Hippocampal formation (tissue), 2 donors: ENCODE results near the gene ADGRD1.
"Not testable (repeated sequence)": the region's sequence is repeated elsewhere in the genome, so short reads cannot be mapped to it uniquely, and the experiment has no call there.

Source experiments
- DNase-seq, 2 donors: peaks; one replicate each; lab custom pipeline; 2025; lab: John Stamatoyannopoulos, UW

Gene ADGRD1

DNA sequence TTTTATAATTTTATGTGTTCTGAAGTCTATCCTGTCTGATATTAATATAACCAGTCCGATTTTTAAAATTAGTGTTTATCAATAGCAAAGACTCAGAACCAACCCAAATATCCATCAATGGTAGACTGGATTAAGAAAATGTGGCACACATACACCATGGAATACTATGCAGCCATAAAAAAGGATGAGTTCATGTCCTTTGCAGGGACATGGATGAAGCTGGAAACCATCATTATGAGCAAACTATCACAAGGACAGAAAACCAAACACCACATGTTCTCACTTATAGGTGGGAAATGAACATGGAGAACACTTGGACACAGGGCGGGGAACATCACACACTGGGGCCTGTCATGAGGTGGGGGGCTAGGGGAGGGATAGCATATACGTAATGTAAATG lies 16.2 kb upstream of the ADGRD1 start:
- DNase-seq, result not testable (repeated sequence)

DNA sequence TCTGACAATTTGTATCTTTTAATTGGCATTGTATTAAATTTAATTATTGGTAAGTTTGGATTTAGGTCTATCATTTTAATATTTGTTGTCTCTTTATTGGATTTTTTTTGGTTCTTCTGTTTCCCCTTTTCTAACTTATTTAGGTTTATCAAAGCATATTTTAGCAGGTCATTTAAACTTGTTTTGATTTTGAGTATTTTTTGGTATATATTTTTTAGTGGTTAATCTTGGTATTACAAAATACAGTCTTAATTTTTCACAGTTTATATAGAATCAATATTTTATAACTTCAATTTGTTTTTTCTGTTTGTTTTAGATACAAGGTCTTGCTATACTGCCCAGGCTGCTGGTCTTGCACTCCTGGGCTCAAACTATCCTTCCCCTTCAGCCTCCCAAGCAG lies 15.5 kb upstream of the ADGRD1 start:
- no peak for DNase-seq

DNA sequence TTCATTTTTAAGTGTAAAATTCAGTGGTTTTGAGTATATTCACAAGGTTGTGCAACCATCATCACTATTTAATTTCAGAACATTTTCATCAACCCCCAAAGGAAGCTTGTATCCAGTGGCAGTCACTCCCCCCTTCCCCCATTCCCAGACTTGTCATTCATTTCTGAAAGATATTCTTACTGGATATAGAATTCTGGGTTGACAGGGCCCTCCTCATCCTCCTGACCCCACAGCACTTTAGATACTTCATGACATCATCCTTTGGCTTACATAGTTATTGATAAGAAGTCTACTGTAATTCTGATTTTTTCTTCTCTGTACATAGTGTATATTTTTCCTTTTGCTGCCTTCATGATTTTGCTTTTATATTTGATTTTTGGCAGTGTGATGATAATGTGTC lies 8.8 kb upstream of the ADGRD1 start:
- no peak for DNase-seq

DNA sequence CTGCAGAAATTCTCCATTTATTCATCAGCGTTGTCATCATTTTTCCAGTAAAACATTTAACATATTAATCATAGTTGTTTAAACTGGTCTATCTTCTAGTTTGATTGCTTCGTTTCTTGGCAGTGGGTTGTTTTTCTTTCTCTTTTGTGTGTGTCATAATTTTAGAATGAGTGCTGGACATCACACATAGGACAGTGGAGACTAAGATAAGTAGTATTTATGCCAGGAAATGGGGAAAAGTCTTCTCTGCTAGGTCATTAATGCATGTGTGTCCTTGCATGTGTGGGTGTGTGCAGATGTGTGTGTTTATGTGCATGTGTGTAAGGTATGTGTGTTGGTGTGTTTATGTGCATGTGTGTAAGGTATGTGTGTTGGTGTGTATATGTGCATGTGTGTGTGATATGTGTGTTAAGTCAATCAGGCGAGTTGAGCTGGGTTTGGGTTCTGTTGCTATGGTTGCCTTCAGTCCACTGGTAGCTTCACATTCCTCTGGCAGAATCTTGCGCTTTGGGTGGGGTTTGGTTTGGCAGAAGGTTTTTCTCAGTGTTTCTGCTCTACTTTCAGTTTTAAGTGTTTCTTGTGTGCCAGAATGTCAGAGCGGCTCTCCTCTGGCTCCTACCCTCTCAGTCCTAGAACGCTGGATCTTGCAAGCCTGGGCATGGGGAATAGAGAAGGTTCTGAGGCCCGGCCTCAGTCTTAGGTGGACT lies 7.8 kb upstream of the ADGRD1 start:
- no peak for DNase-seq

DNA sequence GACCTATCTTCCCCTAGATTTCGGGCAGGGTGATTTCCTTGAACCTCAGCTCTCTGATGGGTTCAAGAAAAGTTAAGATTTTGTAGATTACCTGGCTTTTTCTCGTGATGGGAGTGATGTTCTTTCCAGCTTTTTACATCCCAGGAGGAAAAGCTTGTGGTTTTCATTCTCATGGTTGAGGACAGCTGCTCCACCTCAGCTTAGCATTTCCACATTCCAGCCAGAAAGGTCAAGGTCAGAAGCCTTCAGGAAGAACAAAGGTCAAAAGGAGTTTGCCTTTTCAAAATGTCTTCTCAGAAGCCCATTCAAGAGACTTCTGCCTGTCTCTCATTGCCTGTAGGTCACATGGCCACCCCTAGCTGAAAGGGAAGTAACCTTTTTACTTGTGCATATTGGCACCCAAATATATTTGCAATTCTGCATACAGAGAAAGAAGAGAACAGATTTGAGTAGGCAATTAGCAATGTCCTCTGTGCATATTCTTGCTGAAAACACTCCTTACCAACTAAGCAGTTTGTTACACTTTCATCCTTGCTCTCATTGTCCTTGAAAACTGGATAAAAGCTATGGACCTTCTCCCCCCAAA lies 6.6 kb upstream of the ADGRD1 start:
- DNase-seq, result no peak

DNA sequence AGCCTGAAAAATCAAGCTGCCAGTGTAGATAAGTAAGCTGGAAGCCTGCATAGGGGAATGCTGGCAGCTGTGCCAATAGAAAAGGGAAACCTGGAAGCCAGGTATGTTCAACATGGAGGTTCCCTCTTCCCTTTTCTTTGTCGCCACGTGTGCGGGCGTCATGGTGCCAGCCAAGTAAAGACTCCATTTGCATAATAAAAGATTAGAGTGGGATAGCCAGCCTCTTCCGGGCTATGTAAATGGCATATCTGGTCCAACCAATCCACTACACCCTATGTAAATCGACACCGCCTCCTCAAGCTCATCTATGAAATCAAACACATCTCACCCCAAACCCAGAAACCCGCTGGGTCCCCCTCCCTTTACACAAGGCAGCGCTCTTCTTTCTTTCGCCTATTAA lies 5.6 kb upstream of the ADGRD1 start:
- no peak for DNase-seq

DNA sequence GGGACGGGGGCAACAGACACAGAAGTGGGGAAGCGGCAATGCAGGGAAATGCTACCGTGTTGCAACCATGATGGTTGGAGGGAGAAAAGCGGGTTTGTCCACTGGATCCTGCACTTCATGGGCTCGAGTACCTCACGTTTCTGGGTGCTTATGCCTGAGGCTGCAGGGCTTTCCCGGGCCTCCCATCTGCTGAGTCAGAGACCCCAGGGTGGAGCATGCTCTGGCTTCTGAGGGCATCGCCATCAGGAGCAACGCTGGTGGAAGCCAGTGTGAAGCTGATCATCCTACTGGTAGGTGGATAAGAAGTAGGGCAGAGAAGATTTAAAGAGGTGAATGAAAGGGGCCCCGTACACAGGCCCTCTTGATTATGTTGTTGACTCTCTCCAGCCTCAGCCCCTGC lies 5.0 kb upstream of the ADGRD1 start:
- no peak for DNase-seq

DNA sequence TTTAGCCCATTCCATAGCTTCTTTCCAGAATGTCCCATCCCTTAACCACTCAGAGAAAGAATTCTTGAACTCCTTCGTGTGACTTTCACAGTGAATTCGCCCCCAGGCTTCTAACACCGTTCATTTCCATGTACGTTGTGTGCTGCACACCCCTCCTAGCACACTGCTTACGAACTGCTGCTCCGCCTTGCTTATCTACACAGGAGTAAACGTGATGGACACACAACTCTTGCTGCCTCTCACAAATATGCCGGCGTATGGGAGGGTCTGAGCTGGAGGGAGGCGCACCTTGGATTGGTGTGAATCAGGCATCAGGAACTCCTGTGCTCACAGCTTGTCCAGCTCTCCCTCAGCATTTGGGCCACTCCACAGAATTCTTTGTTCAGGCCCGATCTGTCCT lies 3.9 kb upstream of the ADGRD1 start:
- no peak for DNase-seq

DNA sequence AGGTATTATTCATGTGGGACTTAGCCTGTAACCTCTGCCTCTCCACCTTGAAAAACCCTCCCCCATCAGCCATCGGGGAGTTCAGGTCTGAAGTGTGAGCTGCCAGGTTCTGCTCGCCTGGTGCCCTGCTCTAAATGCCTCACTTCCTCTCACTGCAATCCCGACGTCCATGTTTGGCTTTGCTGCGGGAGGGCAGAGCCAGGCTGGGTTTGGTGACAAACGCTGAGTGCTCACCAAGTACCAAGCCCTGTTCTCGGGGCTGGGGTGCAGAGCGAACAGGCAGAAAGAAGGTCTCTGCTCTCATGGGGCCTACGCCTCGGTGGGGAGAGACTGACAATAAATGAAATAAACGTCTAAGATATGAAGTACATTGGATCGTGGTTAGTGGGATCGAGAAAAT lies 2.1 kb upstream of the ADGRD1 start:
- no peak for DNase-seq

DNA sequence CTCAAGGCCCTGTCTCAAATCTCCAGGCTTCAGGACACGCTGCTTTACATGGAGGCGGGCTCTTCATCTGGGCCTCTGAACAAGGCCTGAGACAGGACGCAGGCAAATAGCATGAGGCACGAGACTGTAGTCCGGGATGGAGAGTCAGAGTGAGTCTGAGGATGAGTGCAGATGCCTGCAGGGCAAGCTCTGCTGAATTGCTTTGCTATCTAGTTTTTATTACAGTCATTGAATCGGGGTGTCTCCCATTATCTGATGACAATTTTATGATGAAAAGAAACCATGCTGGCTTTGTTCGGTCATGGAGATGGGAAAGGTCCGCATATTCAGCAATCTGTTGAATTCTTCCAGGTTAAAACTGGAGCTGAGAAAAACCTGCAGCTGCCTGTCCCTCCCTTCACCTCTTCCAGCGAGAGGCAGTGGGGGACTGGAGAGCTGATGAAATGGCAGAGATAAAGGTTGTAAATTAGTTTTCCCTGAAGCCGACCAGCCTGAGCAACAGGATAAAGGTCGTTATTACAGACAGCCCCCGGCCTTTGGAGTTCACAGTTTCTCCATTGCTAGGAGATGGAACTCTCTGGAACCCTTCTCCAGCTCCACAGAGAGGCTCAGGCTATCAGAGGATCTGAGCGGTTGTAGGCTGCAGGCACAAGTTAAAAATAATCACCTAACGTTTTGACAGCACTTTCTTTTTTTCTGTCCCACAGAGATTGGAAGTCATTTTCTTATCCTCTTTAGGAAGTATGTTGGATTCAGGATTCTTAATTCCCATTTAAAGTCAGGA lies 1.3 kb upstream of the ADGRD1 start:
- no peak for DNase-seq

DNA sequence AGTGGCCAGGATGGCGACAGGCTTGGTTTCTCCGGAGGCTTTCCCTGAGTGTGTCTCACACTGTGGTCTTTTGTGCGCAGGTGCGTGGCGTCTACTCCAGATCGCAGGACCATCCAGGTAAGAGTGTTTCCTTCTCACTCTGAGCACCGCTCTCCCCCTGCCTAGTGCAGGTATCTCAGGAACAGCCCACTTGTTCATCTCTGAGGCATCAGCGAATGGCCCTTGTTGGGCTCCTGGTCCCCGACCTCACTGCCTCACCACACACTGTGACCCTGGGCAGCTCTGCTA lies 781 bp downstream of the ADGRD1 start:
- no peak for DNase-seq

DNA sequence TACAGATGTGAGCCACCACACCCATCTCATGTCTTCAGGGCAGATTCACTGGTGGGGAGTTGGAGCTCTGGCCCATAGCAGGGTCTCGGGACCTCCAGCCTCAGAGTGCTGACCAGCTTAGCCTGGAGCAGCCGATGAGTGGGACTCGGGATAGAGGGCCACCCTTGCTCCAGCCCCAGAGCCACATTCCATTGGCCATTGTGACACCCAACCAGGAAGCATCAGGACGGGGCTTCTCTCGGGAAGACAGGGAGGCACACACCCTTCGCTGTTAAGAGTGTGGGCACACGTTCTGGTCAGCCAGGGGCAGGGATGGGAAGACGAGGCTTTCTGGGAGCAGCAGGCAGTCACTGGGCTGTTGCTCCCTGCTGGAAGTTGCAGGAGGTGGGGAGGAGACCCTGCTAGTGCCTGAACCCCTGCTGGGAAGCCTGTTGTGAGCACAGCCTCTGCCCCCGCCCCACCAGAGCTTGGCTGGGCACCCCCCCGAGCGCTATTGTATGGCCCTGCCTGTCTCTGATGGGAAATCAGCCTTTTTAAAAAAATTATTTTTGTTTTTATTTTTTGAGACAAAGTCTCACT lies 1.6 kb downstream of the ADGRD1 start:
- no peak for DNase-seq

DNA sequence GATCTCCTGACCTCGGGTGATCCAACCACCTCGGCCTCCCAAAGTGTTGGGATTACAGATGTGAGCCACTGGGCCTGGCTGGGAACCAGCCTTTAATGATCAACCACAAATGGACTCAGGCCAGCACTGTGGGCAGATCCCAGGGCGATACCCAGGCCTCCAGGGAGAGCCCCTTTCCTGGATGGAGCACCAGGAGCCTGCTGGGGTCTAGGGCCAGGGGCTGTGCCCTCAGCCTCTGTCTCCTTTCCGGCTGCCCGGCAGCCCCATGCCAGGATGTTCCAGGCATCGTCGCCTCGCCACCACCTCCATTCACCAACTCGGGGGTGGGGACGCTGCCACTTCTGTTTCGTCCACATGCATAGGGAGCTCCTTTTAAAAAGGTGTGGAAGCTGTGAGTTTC lies 2.3 kb downstream of the ADGRD1 start:
- DNase-seq, result no peak

DNA sequence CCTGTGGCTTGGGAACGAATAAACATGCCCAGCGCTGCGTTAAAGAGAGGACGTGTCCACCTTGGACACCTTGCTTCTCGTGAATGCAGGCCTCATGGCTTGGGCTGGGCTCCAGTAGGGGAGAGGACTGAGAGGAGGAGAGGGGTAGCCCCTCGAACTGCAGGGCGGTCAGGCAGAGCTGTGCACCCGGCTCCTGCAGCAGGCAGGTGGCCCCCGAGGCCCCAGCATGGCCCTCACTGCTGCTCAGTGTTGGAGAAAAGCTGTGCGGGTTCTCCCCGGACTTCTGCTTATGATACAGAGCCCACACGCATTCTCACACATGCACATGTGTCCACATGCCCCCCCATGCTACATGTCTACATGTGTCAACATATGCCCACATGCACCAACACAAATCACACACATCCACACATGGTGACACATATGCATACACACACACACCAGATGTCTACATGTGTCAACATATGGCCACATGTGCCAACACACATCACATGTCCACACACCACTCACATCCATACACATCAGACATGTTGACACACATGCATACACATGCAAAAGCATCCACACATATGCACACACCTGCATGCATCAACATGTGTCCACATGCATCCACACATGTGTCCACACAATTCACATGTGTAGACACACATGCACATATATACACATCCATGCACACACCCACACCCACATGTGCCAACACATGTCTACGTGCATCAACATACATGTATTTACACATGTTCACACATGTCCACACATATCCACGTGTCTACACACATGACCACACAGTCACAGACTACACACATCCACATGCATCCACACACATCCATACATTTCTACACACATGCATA lies 3.0 kb downstream of the ADGRD1 start:
- DNase-seq, result no peak

DNA sequence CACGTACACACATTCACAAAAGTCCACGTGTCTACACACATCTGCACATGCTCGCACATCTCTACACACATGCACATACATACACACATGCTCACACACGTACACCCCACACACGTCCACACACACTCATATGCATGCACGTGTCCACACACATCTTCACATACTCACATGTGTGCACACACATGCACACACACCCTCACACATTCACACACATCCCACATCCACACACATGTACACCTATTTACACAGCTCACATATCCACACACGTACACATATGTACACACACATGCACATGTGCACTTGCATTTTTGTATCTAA lies 3.6 kb downstream of the ADGRD1 start:
- DNase-seq, result no peak

DNA sequence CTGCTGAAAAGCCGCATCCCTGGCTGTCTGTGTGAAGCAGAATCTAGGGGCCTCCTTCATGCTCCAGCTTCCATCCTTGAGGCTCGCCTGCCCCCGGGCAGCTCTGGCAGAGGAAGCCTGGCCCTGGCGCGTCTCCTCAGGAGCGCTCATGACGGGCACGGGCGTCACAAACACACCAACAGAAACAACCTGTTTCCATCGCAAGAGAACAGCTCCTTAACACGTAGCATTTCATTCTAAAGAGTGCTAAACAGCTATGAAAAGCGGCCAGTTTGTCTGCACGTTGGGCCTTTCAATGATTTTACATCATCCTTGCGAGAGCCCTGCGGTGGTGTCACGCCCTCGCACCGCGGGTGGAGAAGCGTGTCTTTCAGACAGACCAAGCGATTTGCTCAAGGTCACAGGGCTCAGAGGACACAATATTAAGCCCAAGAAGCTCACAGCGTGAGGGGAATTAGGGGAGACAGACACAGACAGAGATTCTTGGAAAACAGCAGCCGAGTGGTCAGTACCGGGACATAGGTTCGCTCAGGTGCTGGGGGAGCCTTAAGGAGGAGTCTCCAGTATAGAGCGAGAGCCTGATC lies 4.9 kb downstream of the ADGRD1 start:
- no peak for DNase-seq

DNA sequence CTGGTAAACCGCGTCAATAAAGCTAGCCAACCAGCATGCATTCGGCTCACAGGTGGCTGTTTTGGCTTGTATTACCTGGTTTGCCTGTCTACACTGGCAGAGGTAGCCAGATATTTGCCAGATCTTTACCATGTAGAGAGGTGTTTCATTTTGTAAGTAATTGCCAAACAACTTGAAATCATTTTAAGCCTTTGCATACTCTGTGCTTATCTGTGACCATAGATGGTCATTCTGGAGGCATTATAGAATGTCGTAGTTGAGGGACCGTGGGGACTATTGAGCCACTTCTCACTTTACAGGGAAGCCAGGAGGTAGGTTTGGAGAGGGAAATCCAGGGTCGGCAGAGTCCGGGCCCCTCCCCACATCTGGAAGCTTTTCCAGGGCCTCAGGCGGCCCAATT lies 5.9 kb downstream of the ADGRD1 start:
- DNase-seq, result no peak

DNA sequence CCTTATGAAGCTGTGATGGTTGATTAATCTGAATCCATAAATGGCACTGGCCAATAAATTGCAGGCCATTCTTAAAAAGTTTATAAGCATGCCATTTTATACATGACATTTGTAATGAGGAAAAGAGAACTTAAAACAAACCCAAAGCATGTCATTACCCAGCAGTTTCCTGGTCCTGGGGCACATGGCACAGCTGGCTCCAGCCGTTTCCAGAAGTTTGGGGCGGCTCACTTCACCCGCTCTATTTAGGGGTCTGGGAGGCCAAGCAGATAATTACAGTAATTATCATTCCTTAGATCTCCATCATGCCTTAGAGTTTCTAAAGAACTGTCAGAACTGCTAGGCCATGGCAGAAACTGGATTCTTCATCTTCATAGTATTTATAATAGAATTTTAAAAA lies 6.4 kb downstream of the ADGRD1 start:
- DNase-seq, result no peak

DNA sequence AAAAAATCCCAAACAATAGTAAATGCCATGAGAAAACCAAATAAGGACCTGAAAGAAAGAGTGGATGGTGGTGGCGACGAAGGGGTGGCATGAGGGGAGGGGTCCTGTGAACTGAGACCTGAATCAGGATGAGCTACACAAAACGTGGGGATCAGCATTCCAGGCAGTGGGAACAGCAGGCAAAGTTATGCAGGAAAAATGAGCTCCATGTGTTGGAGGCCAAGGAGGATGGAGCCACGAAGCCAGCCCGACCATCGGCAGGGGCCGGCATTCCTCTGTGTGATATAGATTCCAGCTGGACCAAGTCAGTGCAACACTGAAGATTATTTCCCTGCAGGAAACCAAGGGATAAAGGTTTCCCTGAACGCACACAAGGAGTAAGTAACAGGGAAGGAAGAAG lies 7.1 kb downstream of the ADGRD1 start:
- DNase-seq, result no peak

DNA sequence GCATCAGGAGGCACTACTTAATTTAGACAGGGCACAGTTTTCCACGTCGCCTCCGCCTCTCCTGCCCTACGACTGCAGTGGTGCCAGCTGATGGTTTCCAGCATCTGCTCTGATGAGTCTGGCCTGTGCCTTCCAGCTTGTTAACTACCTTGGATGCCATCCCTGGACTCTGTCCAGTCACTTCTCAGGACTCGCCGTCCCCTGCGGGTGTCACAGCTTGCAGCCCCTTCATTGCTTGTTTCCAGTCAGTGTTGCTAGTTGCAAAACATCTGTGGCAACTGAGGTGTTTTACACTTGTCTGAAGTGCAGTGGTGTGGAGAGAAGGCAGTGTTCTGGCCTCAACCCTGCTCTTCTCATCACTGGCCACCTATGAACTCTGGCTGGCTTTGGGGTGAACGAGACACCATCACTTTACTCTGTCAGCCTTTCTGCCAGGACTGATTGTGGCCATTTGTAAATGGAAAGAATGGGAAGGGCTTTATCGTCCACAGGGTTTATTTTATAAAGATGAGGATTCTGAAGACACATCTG lies 8.3 kb downstream of the ADGRD1 start:
- DNase-seq, result no peak

DNA sequence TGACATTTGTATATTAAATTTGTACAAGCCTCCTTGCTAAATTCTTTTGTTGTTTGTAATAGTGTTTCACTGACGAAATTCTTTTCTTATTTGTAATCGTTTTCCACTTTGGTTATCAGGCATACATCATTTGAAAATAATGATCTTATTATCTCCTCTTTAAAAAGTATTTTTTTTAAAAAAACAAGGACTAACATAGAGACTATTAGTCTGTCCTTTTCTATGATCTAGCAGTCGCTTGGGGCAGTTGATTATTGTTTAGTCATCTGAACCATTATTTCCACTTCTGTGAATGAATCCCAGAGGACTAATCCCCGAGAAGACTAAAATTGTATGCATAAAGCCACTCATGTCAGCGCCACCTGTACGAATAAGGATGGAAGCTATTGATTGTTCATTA lies 11.5 kb downstream of the ADGRD1 start:
- no peak for DNase-seq

DNA sequence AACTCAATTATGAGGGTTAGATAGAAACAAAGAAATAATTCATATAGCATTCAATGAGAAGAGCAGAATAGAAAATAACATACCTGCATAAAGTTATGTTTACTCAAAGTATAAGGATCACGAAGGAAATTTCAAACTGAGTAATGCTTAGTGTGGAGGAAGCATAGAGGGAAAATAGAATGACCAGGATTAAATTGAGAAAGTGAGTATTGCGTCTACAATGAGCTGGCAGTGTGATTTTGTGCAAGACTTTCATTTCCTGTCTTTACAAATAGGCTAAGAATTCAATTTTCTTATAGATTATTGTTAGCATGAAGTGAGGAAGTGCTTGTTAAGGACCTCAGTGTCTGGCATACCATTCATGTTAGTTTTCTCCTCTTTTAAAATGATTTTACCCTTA lies 12.0 kb downstream of the ADGRD1 start:
- DNase-seq, result no peak
